22Rv1 (cell line): ENCODE data around the gene RAD51B.

Experiments
- CTCF ChIP-seq: fragments of 450-650 bp; IDR thresholded peaks from 2 replicates; pipeline ENCODE4 v1.5.1; 2017; ENCODE audit warnings: mild to moderate bottlenecking
- ZFX ChIP-seq: fragments of 450-650 bp; IDR thresholded peaks from 2 replicates; pipeline ENCODE4 v1.6.1; 2017; ENCODE audit warnings: antibody characterized with exemption, borderline replicate concordance

- TF ChIP-seq CTCF (no peak), ZFX (no peak)
Observed at GRCh38 chr14:68089146-68089731, 269.7 kb downstream of the RAD51B start.
